ENCODE measurements around the gene RRP15. TPM values are rescaled to one million over a fixed set of nuclear protein-coding genes. Genes with fewer than 3 reads are reported as not detected.
A peak's percentile ranks its signal among the peaks of the same experiment; 100 is the strongest.

Gene RRP15
- total and polyA plus RNA-seq, 9 of the 15 experiments (the other 6 are each of a cell fraction or from before 2014, with no cell fraction given): 9.5 to 58.1 (median 29.3) TPM

DNA sequence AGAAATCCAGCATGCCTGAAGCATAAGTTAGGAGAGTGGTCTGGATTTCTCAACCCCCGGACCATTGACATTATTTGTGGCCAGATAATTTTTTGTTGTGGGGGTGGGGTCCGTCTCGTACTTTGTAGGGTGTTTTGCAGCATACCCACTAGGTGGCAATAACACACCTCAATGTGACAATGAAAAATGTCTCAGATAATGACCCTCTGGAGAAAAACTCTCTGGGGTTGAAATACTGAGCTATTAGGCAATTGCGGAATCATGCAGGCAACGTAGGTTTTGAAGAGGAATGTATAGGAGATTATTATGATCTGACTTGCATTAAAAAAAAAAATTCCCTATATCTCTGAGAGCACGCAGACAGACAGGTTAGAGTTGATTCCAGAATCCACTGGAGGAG, 25.3 kb upstream of the RRP15 start (continued):
- TF ChIP-seq NCOA6 (IDR thresholded peaks at IDR 0.05) (0 out of 2 replicates have a peak, but pooled peaks have one; percentile 20), SMAD1 (IDR thresholded peaks at IDR 0.05; ENCODE audit: low read depth, low read length, partially characterized antibody) (no peak), MEIS2 (IDR thresholded peaks at IDR 0.05; ENCODE audit: partially characterized antibody) (peak; percentile 61), SRSF1 (IDR thresholded peaks at IDR 0.05; ENCODE audit: low read depth, low read length) (no peak), LCOR (CRISPR knock-in tag; IDR thresholded peaks at IDR 0.05) (no peak), GTF2F1 (IDR thresholded peaks at IDR 0.05; ENCODE audit: low read depth, low read length) (no peak), EP300 (IDR thresholded peaks at IDR 0.05; ENCODE audit: low read length) (no peak), PRMT5 (CRISPR knock-in tag; IDR thresholded peaks at IDR 0.05) (no peak), ZNF23 (CRISPR knock-in tag; IDR thresholded peaks at IDR 0.05) (no peak), CREM (IDR thresholded peaks at IDR 0.05; ENCODE audit: low read depth) (0 out of 2 replicates have a peak, but pooled peaks have one; percentile 21), FOXM1 (IDR thresholded peaks at IDR 0.05; ENCODE audit: low read depth) (no peak), FOXM1 (CRISPR knock-in tag; IDR thresholded peaks at IDR 0.05; ENCODE audit: low read depth) (no peak), TEAD4 (IDR thresholded peaks at IDR 0.05; ENCODE audit: low read length) (no peak), TEAD4 (CRISPR knock-in tag; IDR thresholded peaks at IDR 0.05; ENCODE audit: borderline replicate concordance) (no peak)
- TF ChIP-seq, protein P1, sequence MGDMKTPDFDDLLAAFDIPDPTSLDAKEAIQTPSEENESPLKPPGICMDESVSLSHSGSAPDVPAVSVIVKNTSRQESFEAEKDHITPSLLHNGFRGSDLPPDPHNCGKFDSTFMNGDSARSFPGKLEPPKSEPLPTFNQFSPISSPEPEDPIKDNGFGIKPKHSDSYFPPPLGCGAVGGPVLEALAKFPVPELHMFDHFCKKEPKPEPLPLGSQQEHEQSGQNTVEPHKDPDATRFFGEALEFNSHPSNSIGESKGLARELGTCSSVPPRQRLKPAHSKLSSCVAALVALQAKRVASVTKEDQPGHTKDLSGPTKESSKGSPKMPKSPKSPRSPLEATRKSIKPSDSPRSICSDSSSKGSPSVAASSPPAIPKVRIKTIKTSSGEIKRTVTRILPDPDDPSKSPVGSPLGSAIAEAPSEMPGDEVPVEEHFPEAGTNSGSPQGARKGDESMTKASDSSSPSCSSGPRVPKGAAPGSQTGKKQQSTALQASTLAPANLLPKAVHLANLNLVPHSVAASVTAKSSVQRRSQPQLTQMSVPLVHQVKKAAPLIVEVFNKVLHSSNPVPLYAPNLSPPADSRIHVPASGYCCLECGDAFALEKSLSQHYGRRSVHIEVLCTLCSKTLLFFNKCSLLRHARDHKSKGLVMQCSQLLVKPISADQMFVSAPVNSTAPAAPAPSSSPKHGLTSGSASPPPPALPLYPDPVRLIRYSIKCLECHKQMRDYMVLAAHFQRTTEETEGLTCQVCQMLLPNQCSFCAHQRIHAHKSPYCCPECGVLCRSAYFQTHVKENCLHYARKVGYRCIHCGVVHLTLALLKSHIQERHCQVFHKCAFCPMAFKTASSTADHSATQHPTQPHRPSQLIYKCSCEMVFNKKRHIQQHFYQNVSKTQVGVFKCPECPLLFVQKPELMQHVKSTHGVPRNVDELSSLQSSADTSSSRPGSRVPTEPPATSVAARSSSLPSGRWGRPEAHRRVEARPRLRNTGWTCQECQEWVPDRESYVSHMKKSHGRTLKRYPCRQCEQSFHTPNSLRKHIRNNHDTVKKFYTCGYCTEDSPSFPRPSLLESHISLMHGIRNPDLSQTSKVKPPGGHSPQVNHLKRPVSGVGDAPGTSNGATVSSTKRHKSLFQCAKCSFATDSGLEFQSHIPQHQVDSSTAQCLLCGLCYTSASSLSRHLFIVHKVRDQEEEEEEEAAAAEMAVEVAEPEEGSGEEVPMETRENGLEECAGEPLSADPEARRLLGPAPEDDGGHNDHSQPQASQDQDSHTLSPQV (IDR thresholded peaks at IDR 0.05): no peak

Measured in K562 (cell line).